HG03039 (cell line): ENCODE measurements around the gene LZTS2.

Source experiments
- ATAC-seq: cut with Tn5 transposase; IDR thresholded peaks from one replicate; pipeline ENCODE4 v1.9.1; 2021; ENCODE audit warnings: mild to moderate bottlenecking, moderate library complexity; ENCODE audit not compliant: unreplicated experiment

Gene LZTS2

DNA sequence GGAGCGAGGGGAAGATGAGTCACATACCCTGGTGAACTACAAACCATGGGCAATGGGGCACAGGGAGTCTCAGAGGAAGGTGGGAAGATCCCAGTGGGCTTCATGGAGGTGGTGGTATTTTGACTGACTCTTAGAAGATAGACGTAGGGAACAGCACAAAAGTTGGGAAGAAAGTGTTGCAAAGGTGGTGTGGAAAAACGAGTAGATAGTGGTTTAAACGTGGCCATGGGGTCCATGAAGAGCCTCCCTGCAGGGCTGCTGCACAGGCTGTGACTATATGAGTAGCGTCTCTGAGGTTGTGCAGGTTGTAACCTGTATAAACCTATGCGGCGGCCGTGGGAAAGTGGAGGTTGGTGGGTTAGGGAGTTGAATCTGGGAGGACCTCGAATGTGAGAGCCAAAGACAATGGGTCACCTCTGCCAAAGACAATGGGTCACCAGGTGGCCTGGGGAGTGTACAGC, 13.8 kb downstream of the LZTS2 start:
- no peak for ATAC-seq

DNA sequence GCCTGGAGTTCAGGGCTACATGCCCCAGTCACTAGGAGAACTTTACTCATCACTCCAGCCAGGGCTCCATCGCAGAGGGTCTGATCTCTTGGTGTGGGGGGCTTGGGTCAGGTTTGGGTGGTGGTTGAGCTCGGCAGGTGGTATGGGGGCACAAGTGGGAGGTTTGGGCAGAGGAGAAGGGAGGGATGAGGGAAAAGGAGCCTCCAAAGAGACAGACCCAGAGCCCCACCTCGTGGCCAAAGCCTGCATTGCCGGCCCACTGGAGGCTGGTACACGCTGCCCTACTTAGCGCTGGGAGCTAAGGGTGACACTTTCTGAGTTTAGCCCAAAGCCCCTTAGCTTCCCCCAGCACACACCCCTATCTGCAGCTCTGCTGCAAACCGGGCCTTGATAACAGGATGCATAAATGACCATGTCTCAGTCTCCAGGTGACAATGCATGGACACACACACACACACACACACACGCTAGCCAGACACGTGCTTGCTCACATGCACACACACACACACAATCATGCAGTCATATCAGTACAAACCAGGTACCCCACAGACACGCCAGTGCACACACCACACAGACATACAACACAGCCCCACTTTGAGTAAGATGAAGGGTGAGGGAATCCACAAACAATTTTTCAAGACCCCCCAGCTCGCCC, 14.7 kb downstream of the LZTS2 start:
- ATAC-seq: no peak

DNA sequence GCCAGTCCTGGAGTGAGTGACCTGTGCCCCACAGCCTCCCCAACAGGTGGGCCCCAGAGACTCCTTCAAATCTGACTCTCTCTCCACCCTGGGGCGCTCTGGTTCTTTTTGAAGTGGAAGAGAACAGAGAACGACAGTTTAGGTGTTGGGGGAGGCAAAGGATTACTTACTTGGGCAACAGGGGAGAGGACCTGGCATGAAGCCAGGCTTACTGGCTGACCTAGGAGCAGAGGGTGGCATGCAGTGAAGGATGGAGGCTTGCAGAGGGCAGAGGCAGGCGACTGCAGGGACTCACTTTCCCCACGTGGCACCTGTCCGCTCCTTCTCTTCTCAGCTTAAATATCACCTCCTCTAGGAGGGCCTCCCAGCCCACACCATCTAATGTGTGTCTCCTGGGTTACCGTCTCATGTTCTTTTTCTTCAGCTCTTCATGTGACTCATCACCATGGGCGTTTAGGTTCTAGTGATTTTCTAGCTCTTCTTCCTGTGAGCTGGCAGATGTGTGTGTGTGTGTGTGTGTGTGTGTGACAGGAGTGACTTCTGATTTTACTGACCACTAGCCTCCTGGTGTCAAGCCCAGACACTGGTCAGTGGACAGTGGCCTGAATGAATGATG, 15.5 kb downstream of the LZTS2 start:
- no peak for ATAC-seq

DNA sequence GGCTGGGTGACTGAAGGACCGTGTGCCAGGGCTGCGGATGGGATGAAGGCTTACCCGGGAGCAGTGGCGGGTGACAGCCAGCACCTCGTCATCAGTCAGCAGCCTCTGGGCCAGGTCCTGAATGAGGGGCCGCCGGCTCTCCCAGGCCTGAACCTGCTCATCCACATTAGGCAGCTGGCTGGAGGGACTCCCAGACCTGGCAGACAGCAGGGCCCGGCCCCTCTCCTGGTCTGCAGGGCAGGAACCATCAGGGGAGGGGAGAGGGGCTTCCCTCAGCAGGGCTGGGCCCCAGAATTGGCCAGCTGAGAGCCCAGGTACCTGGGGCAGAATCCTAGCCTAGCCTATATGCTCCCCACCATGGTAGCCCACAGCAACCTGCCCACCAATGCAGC, 16.0 kb downstream of the LZTS2 start:
- ATAC-seq: no peak

DNA sequence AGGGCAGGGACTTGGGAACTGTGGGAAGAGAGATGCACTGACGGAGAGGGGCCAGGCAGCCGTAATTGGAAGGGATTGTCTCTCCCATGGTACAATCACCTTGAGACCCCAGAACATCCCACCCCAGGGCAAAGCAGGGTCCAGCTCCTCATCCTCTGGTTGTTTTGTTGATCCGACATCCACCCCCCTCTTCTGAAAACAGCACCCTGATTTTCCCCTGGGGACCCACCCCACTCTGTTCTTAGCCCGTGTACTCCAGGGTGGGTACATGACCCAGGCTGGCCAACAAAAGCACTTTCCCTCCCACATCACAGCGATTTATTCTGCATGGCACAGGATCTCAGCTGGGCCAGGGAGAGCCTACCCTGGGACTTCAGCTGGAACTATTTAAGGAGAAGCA, 17.2 kb downstream of the LZTS2 start:
- no peak for ATAC-seq

DNA sequence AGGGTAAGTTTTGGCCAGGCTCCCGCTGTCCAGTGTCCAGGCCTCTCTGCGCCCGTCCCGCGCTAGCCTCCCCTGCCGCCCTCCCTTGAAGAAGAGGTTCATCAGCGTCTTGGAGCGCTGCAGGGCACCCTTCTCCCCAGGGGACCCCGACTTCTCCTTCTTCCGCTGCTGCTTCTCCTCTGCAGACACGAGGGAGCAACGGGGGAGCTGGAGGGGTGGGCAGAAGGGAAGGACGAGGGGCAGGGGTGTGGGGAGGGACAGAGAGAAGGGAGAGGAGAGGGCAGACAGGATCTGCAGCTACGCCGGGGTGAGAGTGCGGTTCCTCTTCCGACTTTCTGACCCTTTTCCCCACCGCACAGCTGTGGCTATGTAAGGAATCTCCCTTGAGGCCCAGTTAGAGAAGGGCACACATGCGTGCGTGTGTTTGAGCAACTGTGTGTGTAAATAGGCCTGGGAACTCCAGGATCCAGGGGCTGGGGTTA, 18.6 kb downstream of the LZTS2 start:
- no peak for ATAC-seq

DNA sequence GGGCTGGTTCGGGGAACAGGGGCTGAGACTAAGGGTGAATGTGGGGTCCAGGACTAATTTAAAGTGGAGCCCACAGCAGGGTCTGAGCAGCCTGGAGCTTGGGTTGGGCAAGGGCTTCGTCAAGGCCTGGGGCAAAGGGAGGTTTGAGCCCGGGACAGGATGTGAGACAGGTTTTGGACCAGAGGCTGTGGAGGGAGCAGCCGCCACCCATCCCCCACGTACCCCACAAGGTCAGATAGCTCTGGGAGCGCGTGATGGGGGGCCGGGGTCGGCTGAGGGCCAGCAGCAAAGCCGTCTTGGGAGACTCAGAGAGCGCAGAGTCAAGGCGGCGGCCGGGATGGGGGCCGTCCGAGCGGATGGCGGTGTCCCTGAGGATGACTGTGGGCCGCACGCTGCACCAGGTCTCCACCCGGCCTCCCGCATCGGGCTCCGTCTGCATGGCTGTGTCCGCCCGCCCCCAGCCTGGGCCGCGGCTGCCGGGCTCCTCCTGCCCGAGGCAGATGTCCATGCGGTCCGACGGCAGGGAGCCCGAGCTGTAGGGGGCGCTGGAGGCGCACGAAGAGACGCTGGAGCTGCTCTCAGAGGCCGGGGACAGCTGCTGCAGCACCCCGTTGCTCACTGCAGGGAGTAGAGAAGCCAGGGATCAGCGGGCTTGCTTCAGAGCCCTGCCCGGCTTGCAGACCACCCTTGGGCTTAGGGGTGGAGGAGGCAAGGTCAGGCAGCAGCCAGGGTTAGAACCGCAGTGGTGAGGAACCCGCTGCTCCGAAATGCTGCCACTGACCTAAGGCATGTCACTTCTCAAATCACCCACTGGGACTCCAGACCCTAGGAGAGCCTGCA, 19.2 kb downstream of the LZTS2 start:
- no peak for ATAC-seq

DNA sequence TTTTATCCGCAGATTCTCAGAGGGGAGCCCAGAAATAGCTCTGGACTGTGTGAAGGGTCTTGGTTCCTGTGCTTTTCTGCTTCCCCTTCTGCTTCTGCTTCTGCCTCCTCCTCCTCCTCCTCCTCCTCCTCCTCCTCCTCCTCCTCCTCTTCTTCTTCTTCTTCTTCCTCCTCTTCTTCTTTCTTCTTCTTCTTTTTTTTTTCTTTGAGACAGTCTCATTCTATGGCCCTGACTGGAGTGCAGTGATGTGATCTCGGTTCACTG, 19.8 kb downstream of the LZTS2 start:
- ATAC-seq: no peak

DNA sequence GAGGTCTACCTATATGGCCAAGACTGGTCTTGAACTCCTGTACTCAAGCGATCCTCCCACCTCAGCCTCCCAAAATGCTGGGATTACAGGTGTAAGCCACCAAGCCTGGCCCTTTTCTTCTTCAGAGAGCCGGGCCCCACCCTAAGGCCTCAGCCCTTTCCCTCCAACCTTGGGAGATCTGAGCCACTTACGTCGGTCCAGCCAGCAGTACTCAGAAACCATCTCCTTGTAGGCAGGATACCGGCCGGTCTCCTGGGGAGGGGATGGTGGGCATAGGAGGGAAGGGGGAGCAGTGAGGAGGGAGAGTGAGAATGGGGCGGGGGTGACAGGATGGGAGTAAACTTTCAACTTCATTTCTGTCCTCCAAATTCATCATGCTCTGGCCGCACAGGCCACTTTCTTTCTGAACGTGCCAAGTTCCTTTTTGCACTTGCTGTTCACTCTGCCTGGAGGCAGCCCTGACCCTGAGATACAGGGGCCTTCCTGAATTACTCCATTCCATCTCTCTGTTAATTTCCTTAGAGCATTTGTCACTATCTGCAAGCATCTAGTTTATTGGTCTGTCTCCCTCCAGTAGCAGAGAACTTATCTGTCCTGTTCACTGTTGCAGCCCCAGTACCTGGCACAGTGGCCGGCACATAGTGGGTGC, 20.9 kb downstream of the LZTS2 start:
- ATAC-seq: no peak

DNA sequence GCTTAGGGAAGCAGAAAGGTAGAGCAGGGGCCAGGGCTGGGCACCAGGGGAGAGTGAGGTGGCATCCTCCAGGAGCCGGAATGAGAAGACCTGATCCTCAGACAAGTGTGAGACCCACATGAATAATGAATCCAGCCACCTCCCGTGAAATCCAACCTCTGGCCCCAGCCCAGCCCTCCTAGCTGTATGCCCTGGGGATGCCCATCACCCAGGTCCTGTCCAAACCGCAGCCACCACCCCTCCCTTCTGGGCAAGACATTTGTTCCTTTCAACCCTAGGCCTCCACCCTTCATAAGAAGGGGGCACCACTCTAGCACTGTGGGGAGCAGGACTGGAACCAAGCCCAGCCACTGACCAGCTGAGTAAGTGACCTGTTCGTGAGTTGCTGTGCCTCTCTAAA, 21.6 kb downstream of the LZTS2 start:
- no peak for ATAC-seq

DNA sequence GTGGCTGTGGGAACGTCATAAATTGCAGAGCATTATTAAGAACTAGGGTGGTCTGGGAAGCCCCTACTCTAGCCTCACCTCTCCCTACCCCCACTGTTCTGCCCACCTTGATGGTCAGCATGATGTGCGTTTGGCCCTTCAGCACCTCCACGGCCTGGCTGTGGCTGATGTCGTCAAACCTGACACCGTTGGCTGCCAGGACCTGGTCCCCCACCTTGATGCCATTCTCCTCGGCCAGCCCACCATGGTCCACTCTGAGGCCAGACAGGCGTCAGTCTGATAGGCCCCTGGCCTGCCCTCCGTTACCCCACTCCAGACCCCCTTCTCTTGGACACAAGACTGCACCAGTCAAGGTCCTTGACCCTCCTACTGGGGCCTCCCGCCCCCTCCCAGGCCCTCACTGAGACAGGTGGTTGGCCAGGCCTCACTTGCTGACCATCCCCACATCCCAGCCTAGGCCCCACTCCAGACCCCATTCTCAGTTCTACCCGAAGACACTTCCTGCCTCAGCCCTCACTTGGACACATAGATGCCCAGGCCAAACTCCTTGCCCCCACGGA, 22.2 kb downstream of the LZTS2 start:
- ATAC-seq: no peak

DNA sequence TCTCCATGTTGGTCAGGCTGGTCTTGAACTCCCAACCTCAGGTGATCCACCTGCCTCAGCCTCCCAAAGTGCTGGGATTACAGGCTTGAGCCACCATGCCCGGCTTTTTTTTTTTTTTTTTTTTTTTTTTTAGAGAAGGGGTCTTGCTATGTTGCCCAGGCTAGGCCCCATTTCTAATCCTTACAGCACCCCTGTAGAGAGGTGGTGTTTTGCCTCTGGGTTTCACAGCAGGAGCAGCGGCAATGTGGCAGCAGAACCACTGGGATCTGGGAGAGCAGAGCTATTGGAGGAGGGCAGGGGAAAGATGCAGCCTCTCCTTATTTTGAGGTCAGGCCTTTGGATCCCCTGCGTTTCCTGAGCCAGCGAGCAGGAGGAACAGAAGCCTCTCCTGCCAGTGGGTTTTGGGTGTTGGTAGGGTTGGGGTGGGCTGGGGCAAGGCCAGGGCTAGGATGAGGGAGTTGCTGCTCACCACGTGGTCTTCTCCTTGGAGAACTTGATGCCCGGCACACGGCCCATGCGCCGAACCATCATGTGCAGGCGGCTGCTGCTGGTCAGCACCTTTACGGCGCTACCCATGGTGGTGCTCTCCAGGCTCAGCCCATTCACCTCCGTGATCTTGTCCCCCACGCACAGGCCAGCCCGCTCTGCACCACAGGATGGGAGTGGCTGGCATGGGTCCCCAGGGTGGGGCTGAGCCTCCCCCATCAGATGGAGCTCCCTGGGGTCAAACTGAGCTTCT, 23.5 kb downstream of the LZTS2 start:
- ATAC-seq: no peak

DNA sequence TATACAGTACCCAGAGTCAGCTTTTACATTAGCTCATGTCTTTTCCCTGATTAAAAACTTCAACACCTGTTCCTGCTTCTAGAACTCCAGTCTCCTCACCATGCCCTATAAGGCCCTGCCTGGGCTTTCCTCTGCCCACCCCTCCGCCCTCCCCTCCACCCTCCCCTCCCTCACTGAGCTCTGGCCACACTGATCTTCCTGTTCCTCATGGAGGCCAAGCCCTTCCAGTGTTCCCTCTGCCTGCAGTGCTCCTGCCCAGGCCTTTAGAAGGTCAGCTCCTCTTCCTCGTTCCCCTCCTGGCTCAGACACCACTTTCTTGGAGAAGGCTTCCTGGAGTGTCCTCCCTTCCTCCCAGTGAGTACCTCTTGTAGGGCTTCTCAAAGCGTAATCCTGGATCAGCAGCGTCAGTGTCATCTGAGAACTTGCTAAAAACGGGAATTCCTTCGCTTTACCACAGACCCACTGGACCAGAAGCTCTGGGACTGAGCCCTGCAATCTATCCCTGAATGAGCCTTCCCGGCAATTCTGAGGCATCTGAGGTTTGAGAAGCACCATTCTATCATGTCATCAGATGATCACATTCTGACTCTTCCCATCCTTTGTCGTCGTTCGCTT, 27.6 kb downstream of the LZTS2 start:
- no peak for ATAC-seq

DNA sequence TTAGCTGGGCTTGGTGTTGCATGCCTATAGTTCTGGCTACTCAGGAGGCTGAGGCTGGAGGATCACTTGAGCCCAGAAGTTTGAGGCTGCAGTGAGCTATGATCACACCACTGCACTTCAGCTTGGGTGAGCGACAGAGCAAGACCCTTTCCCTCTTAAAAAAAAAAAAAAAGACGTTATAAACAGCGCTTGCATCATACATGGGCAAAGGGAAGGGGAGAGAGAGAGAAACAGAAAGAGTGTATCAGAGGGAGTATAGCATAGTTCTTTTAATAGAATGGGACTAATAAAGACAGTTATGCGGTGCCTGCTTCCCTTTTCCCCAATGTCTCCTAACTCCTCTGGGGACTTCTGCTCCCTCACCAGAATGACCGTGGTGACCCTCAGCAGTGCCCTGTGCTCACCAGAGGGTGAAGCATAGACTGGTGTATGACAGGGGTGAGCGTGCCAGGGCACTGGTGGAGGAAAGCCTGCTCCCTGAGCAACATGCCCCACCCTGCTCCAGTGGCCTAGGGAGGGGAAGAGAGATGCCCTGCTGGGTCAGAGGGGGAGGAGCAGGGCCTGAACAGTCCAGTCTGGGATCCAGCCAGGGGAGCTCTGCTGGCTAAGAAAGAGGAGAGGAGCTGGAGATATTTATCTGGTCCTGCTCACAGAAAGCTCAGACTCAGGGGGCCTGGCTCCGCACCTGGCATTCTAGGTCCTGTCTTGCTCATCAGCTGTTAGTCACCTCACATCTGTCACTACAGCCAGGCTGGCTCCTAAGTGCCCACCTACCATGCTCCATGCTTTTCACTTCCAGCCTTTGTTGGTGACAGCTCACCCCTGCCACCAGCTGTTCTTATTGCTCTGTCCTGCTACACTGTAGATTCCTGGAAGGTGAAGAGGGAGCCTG, 29.1 kb downstream of the LZTS2 start:
- no peak for ATAC-seq

DNA sequence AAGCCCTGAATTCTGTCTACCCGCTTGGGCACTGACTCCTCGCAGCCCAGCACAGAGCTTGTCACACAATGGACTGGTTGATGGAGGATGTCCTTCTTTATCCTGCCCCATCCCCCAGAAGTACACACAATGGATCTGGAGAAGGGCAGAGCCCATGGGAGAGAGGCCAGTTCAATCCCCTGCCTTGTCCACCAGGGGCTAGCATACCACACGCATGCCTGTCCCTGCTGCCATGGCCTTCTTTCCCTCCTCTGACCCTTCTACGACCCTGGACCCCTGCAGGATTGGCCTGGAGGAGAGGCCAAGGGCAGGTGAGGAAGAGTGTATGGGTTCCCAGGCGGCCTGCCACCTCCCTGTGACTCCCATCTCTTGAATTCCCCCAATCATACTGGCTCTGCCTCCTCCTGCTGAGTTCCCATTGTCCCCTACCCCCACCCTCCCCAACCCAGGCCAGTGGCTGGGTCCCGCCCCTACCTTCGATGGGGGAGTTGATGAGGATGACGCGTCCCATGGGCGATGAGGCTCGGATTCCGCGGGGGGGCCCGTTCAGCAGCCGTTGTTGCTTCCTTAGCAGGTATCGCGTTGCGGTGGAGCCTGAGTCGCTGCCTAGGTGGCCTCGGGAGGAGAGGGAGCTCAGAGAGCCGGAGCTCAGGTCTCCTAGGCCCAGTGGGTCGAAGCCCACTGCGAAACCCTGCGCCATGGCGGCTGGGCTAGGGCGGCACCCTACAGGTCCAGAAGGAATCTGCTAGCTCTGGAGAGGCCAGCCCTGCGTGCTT, 30.1 kb downstream of the LZTS2 start:
- ATAC-seq: no peak

DNA sequence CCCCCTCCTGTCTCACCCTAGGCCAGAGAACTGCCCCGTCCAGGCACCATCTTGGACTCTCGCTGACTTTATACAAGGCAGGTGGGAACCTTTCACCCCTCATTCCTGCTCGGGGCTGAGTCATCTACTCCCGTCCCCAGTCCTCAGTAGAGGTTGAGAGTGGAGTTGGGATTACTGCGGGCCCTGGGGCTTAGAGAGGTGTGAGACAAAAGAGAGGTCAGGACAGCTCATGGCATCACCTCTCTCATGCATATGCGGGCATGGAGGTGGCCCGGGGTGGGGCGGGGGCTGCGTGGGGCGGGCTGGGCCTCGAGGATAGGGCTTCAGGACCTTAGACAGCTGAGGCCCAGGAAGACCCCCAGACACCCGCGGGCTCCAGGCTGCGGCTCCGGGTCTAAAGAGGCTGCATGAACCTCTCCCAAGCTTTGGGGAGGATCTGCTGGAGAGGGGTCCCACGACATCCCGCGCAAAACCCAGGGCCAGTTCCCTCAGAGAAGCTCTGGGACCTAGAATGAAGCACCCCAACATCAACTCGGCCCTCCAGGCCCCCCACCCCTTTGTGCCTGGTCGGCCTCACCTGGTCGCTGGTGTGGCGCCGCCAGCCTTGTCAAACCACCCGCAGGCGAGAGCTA, 31.0 kb downstream of the LZTS2 start:
- no peak for ATAC-seq

DNA sequence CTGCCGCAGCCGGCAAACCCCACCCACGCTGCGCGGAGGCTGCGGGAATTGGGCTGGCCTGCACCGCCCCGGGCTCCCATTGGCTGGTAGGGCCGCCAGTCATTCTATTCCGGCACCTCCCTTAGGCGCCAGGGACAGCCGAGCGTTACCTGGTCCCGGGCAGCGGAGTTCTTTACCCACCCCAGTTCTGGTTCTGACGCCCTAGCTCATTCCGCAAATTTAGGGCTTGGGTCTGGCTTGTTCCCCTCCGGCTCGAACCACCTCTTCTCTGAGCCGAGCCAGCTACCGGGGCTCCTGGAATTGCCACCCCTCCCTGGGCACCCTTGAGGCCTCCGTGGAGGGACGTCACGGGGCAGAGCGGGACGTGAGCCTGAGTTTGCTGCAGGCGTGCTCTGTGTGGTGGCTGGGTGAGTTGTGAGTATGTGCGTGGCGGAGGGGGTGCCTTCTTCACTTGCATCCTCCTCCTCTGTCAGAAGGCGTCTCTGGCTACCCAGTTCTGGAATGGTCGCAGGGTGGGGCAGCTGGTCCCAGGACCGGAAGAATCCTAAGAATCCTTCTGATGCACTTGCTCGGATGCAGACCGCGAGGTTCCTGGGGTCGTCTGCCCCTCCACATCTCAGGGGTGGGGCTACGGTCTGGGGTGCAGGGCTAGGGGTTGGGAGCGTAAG, 31.7 kb downstream of the LZTS2 start, which contains the start of the genes PDZD7 and SFXN3:
Gene PDZD7 (minus strand): TSS at position 2 of the 668 bp plus-strand sequence. CDS start 910 bp downstream, outside the sequence.
Gene SFXN3 (plus strand): TSS at position 107 of the 668 bp plus-strand sequence. CDS start 3,461 bp downstream, outside the sequence.
- ATAC-seq: peak; percentile 86
